ENCODE measurements around the gene NUB1.

The NUB1 gene

GRCh38 chr7:151399305-151399601, 57.6 kb downstream of the NUB1 start:
- in situ Hi-C loops (cut with HindIII; ENCODE audit: low sequenced_read_pairs) = loop anchor here (5.0 kb wide), 1 partner anchor 37 kb away; no protein-coding TSS in a partner anchor

GRCh38 chr7:151399906-151400305, 58.3 kb downstream of the NUB1 start:
- in situ Hi-C loops (cut with HindIII; ENCODE audit: low sequenced_read_pairs) = loop anchor here (5.0 kb wide), 1 partner anchor 38 kb away; no protein-coding TSS in a partner anchor

GRCh38 chr7:151400626-151401315, 59.2 kb downstream of the NUB1 start:
- in situ Hi-C loops (cut with HindIII; ENCODE audit: low sequenced_read_pairs) = no loop called here

GRCh38 chr7:151402029-151402835, 60.6 kb downstream of the NUB1 start:
- in situ Hi-C loops (cut with HindIII; ENCODE audit: low sequenced_read_pairs) = no loop called here

GRCh38 chr7:151403764-151404163, 62.2 kb downstream of the NUB1 start:
- in situ Hi-C loops (cut with HindIII; ENCODE audit: low sequenced_read_pairs) = no loop called here

GRCh38 chr7:151404216-151405011, 62.8 kb downstream of the NUB1 start:
- in situ Hi-C loops (cut with HindIII; ENCODE audit: low sequenced_read_pairs) = no loop called here

- in situ Hi-C loops (cut with HindIII; ENCODE audit: low sequenced_read_pairs) = no loop called here
Measured at GRCh38 chr7:151405056-151405455, 63.4 kb downstream of the NUB1 start.

GRCh38 chr7:151405588-151405987, 64.0 kb downstream of the NUB1 start:
- in situ Hi-C loops (cut with HindIII; ENCODE audit: low sequenced_read_pairs) = no loop called here

- in situ Hi-C loops (cut with HindIII; ENCODE audit: low sequenced_read_pairs) = no loop called here
Measured at GRCh38 chr7:151406051-151406875, 64.7 kb downstream of the NUB1 start.

- in situ Hi-C loops (cut with HindIII; ENCODE audit: low sequenced_read_pairs) = no loop called here
Measured at GRCh38 chr7:151406886-151407583, 65.4 kb downstream of the NUB1 start.

GRCh38 chr7:151408498-151408838, 66.9 kb downstream of the NUB1 start:
- in situ Hi-C loops (cut with HindIII; ENCODE audit: low sequenced_read_pairs) = no loop called here

- in situ Hi-C loops (cut with HindIII; ENCODE audit: low sequenced_read_pairs) = no loop called here
Measured at GRCh38 chr7:151408839-151409666, 67.4 kb downstream of the NUB1 start.

GRCh38 chr7:151409667-151410404, 68.2 kb downstream of the NUB1 start, which contains the start of gene WDR86:
Gene WDR86, minus strand, starts transcription at chr7:151410038. Its CDS starts 449 bp downstream, at chr7:151409589.
- in situ Hi-C loops (cut with HindIII; ENCODE audit: low sequenced_read_pairs) = no loop called here

- in situ Hi-C loops (cut with HindIII; ENCODE audit: low sequenced_read_pairs) = no loop called here
Measured at GRCh38 chr7:151410405-151411390, 69.1 kb downstream of the NUB1 start.

GRCh38 chr7:151411551-151411950, 69.9 kb downstream of the NUB1 start:
- in situ Hi-C loops (cut with HindIII; ENCODE audit: low sequenced_read_pairs) = no loop called here

- in situ Hi-C loops (cut with HindIII; ENCODE audit: low sequenced_read_pairs) = no loop called here
Measured at GRCh38 chr7:151412318-151412717, 70.7 kb downstream of the NUB1 start.

GRCh38 chr7:151413241-151413640, 71.6 kb downstream of the NUB1 start:
- in situ Hi-C loops (cut with HindIII; ENCODE audit: low sequenced_read_pairs) = no loop called here

All from DLD1 (cell line).